ENCODE measurements around the gene SERPINA6.

SERPINA6 gene

GRCh38 chr14:94342334-94342934 lies 19.3 kb upstream of the SERPINA6 start:
- Histone ChIP-seq H3K27ac (ENCODE audit: low read depth, low read length) (no peak overlapping the region), H3F3A (ENCODE audit: control insufficient read depth, insufficient read depth) (no peaks in the 10 kb centered on the region), H3K4me2 (ENCODE audit: low read length) (no peak overlapping the region)

GRCh38 chr14:94341656-94342333 lies 18.7 kb upstream of the SERPINA6 start:
- Histone ChIP-seq H4K20me1 (ENCODE audit: control insufficient read depth, insufficient read depth, low read depth, low read length) (no peaks in the 10 kb centered on the region), H3K4me3 (ENCODE audit: low read length) (no peak overlapping the region), H3K9me3 (ENCODE audit: control insufficient read depth, insufficient read depth, low read length) (no peaks in the 10 kb centered on the region), H3F3A (ENCODE audit: control insufficient read depth, insufficient read depth) (no peaks in the 10 kb centered on the region), H3K27ac (ENCODE audit: low read depth, low read length) (no peak overlapping the region), H3K27me3 (ENCODE audit: control insufficient read depth, low read length) (peaks cover 32% of the 10 kb centered on the region), H3K4me2 (ENCODE audit: low read length) (no peak overlapping the region), H3K4me1 (ENCODE audit: control insufficient read depth, low read length) (peaks cover 18% of the 10 kb centered on the region), H3K79me2 (ENCODE audit: control insufficient read depth, low read length) (no peaks in the 10 kb centered on the region), H3K36me3 (ENCODE audit: control insufficient read depth, low read length) (no peaks in the 10 kb centered on the region), H3K9me2 (replicated peaks; ENCODE audit: control insufficient read depth, low read length) (no peaks in the 10 kb centered on the region; the same call in 1 of the 2 replicates)
- TF ChIP-seq EZH2phosphoT487 (IDR thresholded peaks at IDR 0.05; ENCODE audit: borderline replicate concordance, low read length) (no peak), CTCF (IDR thresholded peaks at IDR 0.05; ENCODE audit: low read depth, low read length, poor library complexity, severe bottlenecking) (no peak)

More at GRCh38 chr14:94342334-94342934, 19.3 kb upstream of the SERPINA6 start:
- Histone ChIP-seq H3K79me2 (ENCODE audit: control insufficient read depth, low read length) (no peaks in the 10 kb centered on the region), H3K4me3 (ENCODE audit: low read length) (no peak overlapping the region), H3K9me2 (replicated peaks; ENCODE audit: control insufficient read depth, low read length) (no peaks in the 10 kb centered on the region), H3K36me3 (ENCODE audit: control insufficient read depth, low read length) (no peaks in the 10 kb centered on the region), H3K4me1 (ENCODE audit: control insufficient read depth, low read length) (peaks cover 24% of the 10 kb centered on the region), H3K27me3 (ENCODE audit: control insufficient read depth, low read length) (peaks cover 38% of the 10 kb centered on the region), H4K20me1 (ENCODE audit: control insufficient read depth, insufficient read depth, low read depth, low read length) (no peaks in the 10 kb centered on the region), H3K9me3 (ENCODE audit: control insufficient read depth, insufficient read depth, low read length) (no peaks in the 10 kb centered on the region)
- TF ChIP-seq EZH2phosphoT487 (IDR thresholded peaks at IDR 0.05; ENCODE audit: borderline replicate concordance, low read length): no peak
- TF ChIP-seq CTCF (IDR thresholded peaks at IDR 0.05; ENCODE audit: low read depth, low read length, poor library complexity, severe bottlenecking): no peak

- no peaks in the 10 kb centered on the region for H3K36me3 ChIP-seq (ENCODE audit: control insufficient read depth, low read length)
- no peak overlapping the region for H3K4me3 ChIP-seq (ENCODE audit: low read length)
- H3K9me2 ChIP-seq (replicated peaks; ENCODE audit: control insufficient read depth, low read length): no peaks in the 10 kb centered on the region; the same call in 1 of the 2 replicates
- no peaks in the 10 kb centered on the region for H4K20me1 ChIP-seq (ENCODE audit: control insufficient read depth, insufficient read depth, low read depth, low read length)
- H3K79me2 ChIP-seq (ENCODE audit: control insufficient read depth, low read length): no peaks in the 10 kb centered on the region
- peaks cover 10% of the 10 kb centered on the region; the same call in 1 of the 2 replicates for H3K4me1 ChIP-seq (ENCODE audit: control insufficient read depth, low read length)
- H3K27me3 ChIP-seq (ENCODE audit: control insufficient read depth, low read length): peaks cover 24% of the 10 kb centered on the region
- TF ChIP-seq CTCF (IDR thresholded peaks at IDR 0.05; ENCODE audit: low read depth, low read length, poor library complexity, severe bottlenecking): no peak
- no peak for TF ChIP-seq EZH2phosphoT487 (IDR thresholded peaks at IDR 0.05; ENCODE audit: borderline replicate concordance, low read length)
- no peak overlapping the region for H3K4me2 ChIP-seq (ENCODE audit: low read length)
- H3F3A ChIP-seq (ENCODE audit: control insufficient read depth, insufficient read depth): no peaks in the 10 kb centered on the region
- H3K27ac ChIP-seq (ENCODE audit: low read depth, low read length): no peak overlapping the region
- no peaks in the 10 kb centered on the region for H3K9me3 ChIP-seq (ENCODE audit: control insufficient read depth, insufficient read depth, low read length)
These were observed 17.4 kb upstream of the SERPINA6 start for GRCh38 chr14:94340533-94340932.
